HEK293 (cell line): ENCODE results near the gene RRP15.

Source experiments
- CTCF ChIP-seq: fragments of 450-650 bp; formaldehyde crosslinking; IDR thresholded peaks from 2 replicates; pipeline ENCODE4 v1.5.1; 2016; ENCODE audit warnings: missing biosample characterization, missing genetic modification characterization
- MYNN ChIP-seq: fragments of 450-650 bp; formaldehyde crosslinking; IDR thresholded peaks from 2 replicates; pipeline ENCODE4 v1.5.1; 2016; ENCODE audit warnings: missing biosample characterization, missing genetic modification characterization, borderline replicate concordance
- ZNF184 ChIP-seq: fragments of 450-650 bp; IDR thresholded peaks from 2 replicates; pipeline ENCODE4 v1.5.1; 2018; ENCODE audit warnings: missing biosample characterization, mild to moderate bottlenecking, missing genetic modification characterization

GRCh38 chr1:218302155-218302554 lies 17.1 kb downstream of the RRP15 start:
- TF ChIP-seq CTCF, result no peak
- no peak for TF ChIP-seq ZNF184
- no peak for TF ChIP-seq MYNN
